K562 (cell line): ENCODE measurements around the gene MXD3. TPM values are rescaled to one million over a fixed set of nuclear protein-coding genes. Genes with fewer than 3 reads are reported as not detected.
A peak's percentile ranks its signal among the peaks of the same experiment; 100 is the strongest.

ENCODE experiments used
- C11orf30 ChIP-seq: fragments of 450-650 bp; IDR thresholded peaks from 2 replicates; pipeline ENCODE4 v1.6.1; 2016; ENCODE audit warnings: low read depth, mild to moderate bottlenecking
- CTCF ChIP-seq, 3 experiments: IDR thresholded peaks in 2 of 3; conservative IDR thresholded peaks in 1 of 3; 2 replicates each; pipeline ENCODE4 v1.5.1; 2011 to 2012; ENCODE audit warnings: low read length in 3 of 3, mild to moderate bottlenecking in 3 of 3, control low read depth in 2 of 3, improper control_type of control experiment in 1 of 3, inconsistent platforms in 1 of 3, low read depth in 1 of 3, mixed read lengths in 1 of 3, moderate library complexity in 1 of 3; ENCODE audit not compliant: insufficient read depth in 2 of 3
- ETS1 ChIP-seq: conservative IDR thresholded peaks from 2 replicates; pipeline ENCODE4 v1.6.1; 2011; ENCODE audit warnings: low read depth, mild to moderate bottlenecking, low read length; ENCODE audit not compliant: control insufficient read depth
- HBP1 ChIP-seq: fragments of 450-650 bp; formaldehyde crosslinking; IDR thresholded peaks from 2 replicates; pipeline ENCODE4 v1.4.0; 2022; ENCODE audit warnings: missing genetic modification characterization
- MYNN ChIP-seq, 2 experiments: sonication (generic); formaldehyde crosslinking in 1 of 2; IDR thresholded peaks; 2 replicates each; pipeline versions ENCODE4 v1.5.0 to v1.6.1; 2016 to 2020; ENCODE audit warnings: antibody characterized with exemption in 1 of 2, missing genetic modification reagents in 1 of 2
- POLR2A ChIP-seq: fragments of 450-650 bp; conservative IDR thresholded peaks from 2 replicates; pipeline ENCODE4 v1.6.1; 2016
- SRF ChIP-seq, 2 experiments: fragments of 250-450, 450-650 bp in 1 of 2; sonication (Bioruptor Pico) in 1 of 2; sonication (generic) in 1 of 2; formaldehyde crosslinking; IDR thresholded peaks; 2 replicates each; pipeline versions ENCODE4 v1.5.0 to v1.5.1; 2020 to 2022; ENCODE audit warnings: mild to moderate bottlenecking in 1 of 2, missing genetic modification reagents in 1 of 2
- UBTF ChIP-seq, 2 experiments: IDR thresholded peaks; 2 replicates each; pipeline ENCODE4 v1.6.1; 2012; ENCODE audit warnings: improper control_type of control experiment in 2 of 2, low read depth in 2 of 2, low read length in 2 of 2, borderline replicate concordance in 1 of 2
- ZC3H4 ChIP-seq: sonication (generic); formaldehyde crosslinking; IDR thresholded peaks from 2 replicates; pipeline ENCODE4 v1.9.0; 2021; ENCODE audit warnings: missing genetic modification reagents, borderline replicate concordance
- ZC3H8 ChIP-seq: fragments of 450-650 bp; IDR thresholded peaks from 2 replicates; pipeline ENCODE4 v1.6.1; 2017
- ZNF407 ChIP-seq: fragments of 450-650 bp; IDR thresholded peaks from 2 replicates; pipeline ENCODE4 v1.6.1; 2016; ENCODE audit warnings: low read depth
- polyA plus RNA-seq, 8 experiments: library from polyadenylated mRNA; depleted of rRNA in 4 of 8; stranded (reverse) in 5 of 8; unstranded in 3 of 8; fragments of >200 nt; fragmentation: Nextera tagmentation in 2 of 8; fragmentation: Illumina TruSeq in 1 of 8; extraction: Ambion mirVana in 2 of 8; extraction: Trizol in 1 of 8; gene quantifications; 2 replicates each; pipeline versions ENCODE4 v1.2.1 to v1.2.3, GENCODE V29; 2011 to 2014; ENCODE audit warnings: inconsistent platforms in 1 of 8, missing spikeins in 1 of 8
- total RNA-seq, 7 experiments: library from RNA; depleted of rRNA in 6 of 7; stranded (reverse); fragments of >200 nt in 6 of 7; fragmentation: Illumina TruSeq in 2 of 7; extraction: Trizol in 2 of 7; gene quantifications; 2 replicates each; pipeline versions ENCODE4 v1.2.1 to v1.2.3, GENCODE V29; 2011 to 2021; ENCODE audit warnings: low replicate concordance in 1 of 7

MXD3 gene
- total and polyA plus RNA-seq, 9 of the 15 experiments (the other 6 are each of a cell fraction or from before 2014, with no cell fraction given), result 0.28 to 24.8 (median 4.5) TPM

- TF ChIP-seq ZC3H8 (no peak), POLR2A (peak; percentile 21), HBP1 (CRISPR knock-in tag) (no peak), ZNF407 (0 out of 2 replicates have a peak, but pooled peaks have one; percentile 10), SRF (CRISPR knock-in tag; IDR thresholded peaks at IDR 0.05) (peak in 1 of 2 experiments; percentile 74; a peak in 1 of 4 replicates), MYNN (IDR thresholded peaks at IDR 0.05) (no peak), MYNN (CRISPR knock-in tag; IDR thresholded peaks at IDR 0.05) (no peak), CTCF (IDR thresholded peaks at IDR 0.05 in 2 of 3, conservative IDR thresholded peaks at IDR 0.05 in 1 of 3; ENCODE audit: insufficient read depth in 2 of 3, low read depth in 1 of 3, low read length in 3 of 3) (peak; percentile 31 to 45 (median 34); a peak in 4 of 6 replicates), C11orf30 (peak; percentile 6; the same call in 1 of the 2 replicates), ETS1 (no peak), UBTF (IDR thresholded peaks at IDR 0.05; ENCODE audit: borderline replicate concordance in 1 of 2, low read depth in 2 of 2, low read length in 2 of 2) (0 out of 4 replicates have a peak, but pooled peaks of 1 of the 2 experiments have one; percentile 44), ZC3H4 (CRISPR knock-in tag) (no peak; the same call in 1 of the 2 replicates)
These were observed 1.0 kb upstream of the MXD3 start (continued) for GRCh38 chr5:177312649-177313181.
